ENCODE results near the gene FRMPD3.
A peak's percentile ranks its signal among the peaks of the same experiment; 100 is the strongest.

The FRMPD3 gene

DNA sequence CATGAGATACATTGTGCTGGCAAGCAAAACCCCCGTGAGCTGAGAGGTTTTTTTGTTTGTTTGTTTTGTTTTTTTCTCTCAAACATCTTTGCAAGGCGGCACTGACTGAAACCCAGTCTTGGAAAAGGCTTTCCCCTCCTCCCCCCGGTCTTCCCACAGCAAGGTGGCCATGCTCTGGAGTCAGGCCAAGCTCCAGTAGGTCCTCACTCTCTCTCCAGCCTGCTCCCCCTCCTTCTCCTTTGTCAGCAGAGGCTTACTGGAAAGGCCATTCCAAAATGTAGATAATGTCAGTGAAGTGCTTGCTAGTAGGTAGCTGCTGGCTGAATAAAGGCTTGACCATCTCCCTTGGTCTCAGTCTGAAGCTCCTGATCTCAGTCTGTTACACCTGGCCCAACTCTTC, 32.6 kb downstream of the FRMPD3 start:
- DNase-seq: no peak

DNA sequence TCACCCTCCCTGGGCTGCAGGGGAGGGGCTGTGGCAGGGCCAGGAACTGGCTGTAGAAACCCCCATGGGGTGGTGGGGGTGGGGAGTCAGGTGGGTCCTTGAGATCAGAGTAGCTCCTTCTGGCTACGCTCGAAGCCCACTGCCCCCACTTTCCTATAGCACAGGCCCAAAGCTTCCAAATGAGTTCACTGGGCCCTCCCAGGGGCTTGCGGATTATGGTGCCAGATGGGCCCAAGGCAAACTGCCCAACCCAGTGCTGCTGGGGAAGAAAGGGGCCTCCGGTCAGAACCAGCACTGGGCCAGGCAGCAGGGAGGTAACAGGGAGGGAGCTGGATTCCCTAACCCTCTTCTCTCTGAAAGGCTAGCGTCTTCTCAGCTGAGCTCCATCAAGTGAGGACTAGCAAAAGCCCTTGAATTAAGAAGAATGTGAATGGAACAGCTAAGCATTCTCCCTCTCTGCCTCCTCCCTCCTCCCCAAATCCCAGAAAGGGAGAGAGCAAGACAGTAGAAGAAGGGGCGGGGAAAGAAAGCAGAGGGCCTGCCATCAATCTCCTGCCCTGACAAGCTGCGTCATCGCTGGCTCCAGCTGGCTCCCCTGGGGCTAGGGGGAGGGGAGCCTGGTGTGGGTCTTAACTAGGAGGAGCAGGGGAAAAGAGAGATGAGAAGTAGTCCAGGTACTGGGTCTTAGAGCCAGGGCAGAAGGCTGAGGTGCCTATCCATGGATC, 34.7 kb downstream of the FRMPD3 start:
- peak; percentile 84 for DNase-seq

DNA sequence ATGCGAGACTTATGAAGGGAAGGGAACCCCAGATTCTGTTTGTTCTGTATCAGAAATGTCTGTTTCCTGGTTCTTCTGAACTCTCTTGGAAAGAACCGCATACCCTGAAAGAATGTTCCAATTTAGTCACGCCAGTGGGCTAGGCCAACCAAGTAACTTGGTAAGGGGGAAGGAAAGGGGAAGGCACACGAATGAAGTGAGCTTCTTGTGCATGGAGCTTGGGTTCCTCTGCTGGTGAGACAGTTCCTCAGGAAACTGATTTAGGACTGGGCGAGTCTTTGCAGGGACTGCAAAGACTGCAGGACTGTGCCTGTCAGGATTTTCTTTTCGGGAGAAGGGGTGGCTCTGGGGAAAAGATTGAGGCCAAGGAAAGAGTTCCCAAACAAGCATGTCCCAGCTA, 35.6 kb downstream of the FRMPD3 start:
- peak; percentile 29 for DNase-seq

DNA sequence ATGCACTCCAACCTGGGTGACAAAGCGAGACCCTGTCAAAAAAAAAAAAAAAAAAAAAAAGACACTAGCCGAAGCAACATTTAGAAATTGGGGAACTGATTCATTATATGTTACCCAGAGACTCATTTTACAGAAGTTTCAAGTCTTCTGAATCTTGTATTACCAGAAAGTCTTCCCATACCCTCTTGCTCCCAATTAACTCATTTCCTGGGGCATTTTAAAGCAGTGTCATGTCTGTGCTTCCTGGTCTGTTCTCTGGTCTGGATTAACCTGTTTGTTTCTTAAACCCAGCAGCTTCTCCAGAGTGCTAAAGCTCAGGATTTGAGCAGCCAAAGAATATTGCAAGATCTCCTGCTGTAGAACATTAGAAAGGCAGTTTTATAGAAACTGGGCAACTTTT, 43.7 kb downstream of the FRMPD3 start:
- DNase-seq: no peak

DNA sequence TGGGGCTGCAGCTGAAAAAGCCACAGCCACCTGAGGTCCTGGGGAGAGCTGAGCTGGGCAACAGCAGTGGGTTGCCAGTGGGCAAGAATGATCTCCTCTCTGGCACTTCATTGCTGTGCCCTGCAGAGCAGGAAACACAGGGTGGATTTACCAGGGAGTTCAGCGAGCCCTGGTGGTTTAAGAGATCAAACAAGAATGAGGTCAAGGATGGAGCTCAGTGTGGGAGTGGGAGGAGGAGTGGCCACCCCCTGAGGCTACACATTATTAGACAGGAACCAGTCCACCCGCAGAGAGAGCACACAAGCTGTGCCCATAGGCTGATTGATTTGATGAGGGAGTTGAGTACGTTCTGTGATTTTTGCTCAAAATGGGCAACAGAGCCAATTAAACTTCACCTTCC, 47.3 kb downstream of the FRMPD3 start:
- no peak for DNase-seq

Measured in NCI-H524 treated with DMSO at 0.1 percent for 48 hours (cell line).